Neuronal stem cell (in vitro differentiated cells): ENCODE data around the gene FLII.

Source experiments
- DNase-seq: peaks from one replicate; pipeline ENCODE4 v3.0.0-alpha.2; 2013; ENCODE audit warnings: low spot score
- H2AFZ ChIP-seq: one replicate; pipeline ENCODE4 v1.6.1; 2013; ENCODE audit warnings: mild to moderate bottlenecking, low read length, inconsistent platforms
- H2AK5ac ChIP-seq: 2 replicates; pipeline ENCODE4 v1.6.1; 2013; ENCODE audit warnings: low read depth, mild to moderate bottlenecking, inconsistent platforms, low read length, moderate library complexity, mixed read lengths
- H2BK120ac ChIP-seq: 2 replicates; pipeline ENCODE4 v1.6.1; 2013; ENCODE audit warnings: low read depth, mild to moderate bottlenecking, inconsistent platforms, low read length, moderate library complexity, mixed read lengths
- H2BK12ac ChIP-seq: one replicate; pipeline ENCODE4 v1.6.1; 2013; ENCODE audit warnings: low read length, inconsistent platforms
- H2BK15ac ChIP-seq: 2 replicates; pipeline ENCODE4 v1.6.1; 2013; ENCODE audit warnings: mild to moderate bottlenecking, low read length, inconsistent platforms, mixed read lengths
- H2BK5ac ChIP-seq: one replicate; pipeline ENCODE4 v1.6.1; 2013; ENCODE audit warnings: inconsistent platforms, mild to moderate bottlenecking, low read length, moderate library complexity
- H3K14ac ChIP-seq: one replicate; pipeline ENCODE4 v1.6.1; 2013; ENCODE audit warnings: low read length, inconsistent platforms
- H3K18ac ChIP-seq: 2 replicates; pipeline ENCODE4 v1.6.1; 2013; ENCODE audit warnings: low read length, inconsistent platforms
- H3K23ac ChIP-seq: 2 replicates; pipeline ENCODE4 v1.6.1; 2013; ENCODE audit warnings: low read depth, mild to moderate bottlenecking, mixed read lengths, low read length, inconsistent platforms; ENCODE audit not compliant: poor library complexity
- H3K27ac ChIP-seq: replicated peaks from 3 replicates; pipeline ENCODE4 v1.5.1; 2013; ENCODE audit warnings: low read length, inconsistent platforms
- H3K27me3 ChIP-seq, 3 experiments: 2 replicates each; pipeline ENCODE4 v1.6.1; 2013; ENCODE audit warnings: low read length in 3 of 3, mild to moderate bottlenecking in 2 of 3, inconsistent platforms in 1 of 3, low read depth in 1 of 3, mixed read lengths in 1 of 3, moderate library complexity in 1 of 3; ENCODE audit not compliant: control insufficient read depth in 3 of 3, insufficient read depth in 3 of 3
- H3K36me3 ChIP-seq, 2 donors: replicated peaks in 1 of 2; 2 replicates each; pipeline ENCODE4 v1.6.1; 2013; ENCODE audit warnings: low read length in 2 of 2; ENCODE audit not compliant: control insufficient read depth in 2 of 2, insufficient read depth in 2 of 2
- H3K4ac ChIP-seq: 2 replicates; pipeline ENCODE4 v1.6.1; 2013; ENCODE audit warnings: inconsistent platforms, mild to moderate bottlenecking, low read length, moderate library complexity
- H3K4me1 ChIP-seq, 2 donors: 1 replicate in 1 of 2; 2 replicates in 1 of 2; pipeline ENCODE4 v1.6.1; 2013; ENCODE audit warnings: low read length in 2 of 2, low read depth in 1 of 2; ENCODE audit not compliant: control insufficient read depth in 2 of 2, insufficient read depth in 1 of 2
- H3K4me2 ChIP-seq: one replicate; pipeline ENCODE4 v1.6.1; 2013; ENCODE audit warnings: mild to moderate bottlenecking, low read length, inconsistent platforms; ENCODE audit not compliant: insufficient read depth, poor library complexity, severe bottlenecking
- H3K4me3 ChIP-seq, 2 donors: 2 replicates each; pipeline ENCODE4 v1.5.1; 2013; ENCODE audit warnings: low read length in 2 of 2, mild to moderate bottlenecking in 2 of 2, inconsistent platforms in 1 of 2, moderate library complexity in 1 of 2
- H3K79me1 ChIP-seq: one replicate; pipeline ENCODE4 v1.6.1; 2013; ENCODE audit warnings: low read depth, mild to moderate bottlenecking, inconsistent platforms, low read length, moderate library complexity
- H3K9ac ChIP-seq: one replicate; pipeline ENCODE4 v1.6.1; 2013; ENCODE audit warnings: mild to moderate bottlenecking, low read depth, low read length, inconsistent platforms; ENCODE audit not compliant: poor library complexity
- H3K9me3 ChIP-seq, 2 donors: replicated peaks in 1 of 2; 2 replicates each; pipeline versions ENCODE3 to v1.6.1; 2013; ENCODE audit warnings: low read length in 2 of 2, mild to moderate bottlenecking in 2 of 2, inconsistent platforms in 1 of 2, low read depth in 1 of 2, mixed read lengths in 1 of 2, moderate library complexity in 1 of 2; ENCODE audit not compliant: control insufficient read depth in 2 of 2, insufficient read depth in 1 of 2
- H4K8ac ChIP-seq: one replicate; pipeline ENCODE4 v1.6.1; 2013; ENCODE audit warnings: low read depth, mild to moderate bottlenecking, inconsistent platforms, low read length, moderate library complexity
- H4K91ac ChIP-seq: one replicate; pipeline ENCODE4 v1.6.1; 2013; ENCODE audit warnings: low read length, low read depth, mild to moderate bottlenecking, inconsistent platforms; ENCODE audit not compliant: poor library complexity
- WGBS, 2 donors: extraction: QIAGEN DNeasy Blood & Tissue Kit; methylation state at CpG; one replicate each; pipeline ENCODE4 v1.1.7; 2013; ENCODE audit warnings: missing lambda C conversion rate in 2 of 2, mixed read lengths in 1 of 2; ENCODE audit not compliant: insufficient read length in 2 of 2, insufficient replicate concordance in 1 of 2; ENCODE audit errors: extremely low coverage in 2 of 2; 5-methylcytosine and 5-hydroxymethylcytosine counted together

FLII gene

DNA sequence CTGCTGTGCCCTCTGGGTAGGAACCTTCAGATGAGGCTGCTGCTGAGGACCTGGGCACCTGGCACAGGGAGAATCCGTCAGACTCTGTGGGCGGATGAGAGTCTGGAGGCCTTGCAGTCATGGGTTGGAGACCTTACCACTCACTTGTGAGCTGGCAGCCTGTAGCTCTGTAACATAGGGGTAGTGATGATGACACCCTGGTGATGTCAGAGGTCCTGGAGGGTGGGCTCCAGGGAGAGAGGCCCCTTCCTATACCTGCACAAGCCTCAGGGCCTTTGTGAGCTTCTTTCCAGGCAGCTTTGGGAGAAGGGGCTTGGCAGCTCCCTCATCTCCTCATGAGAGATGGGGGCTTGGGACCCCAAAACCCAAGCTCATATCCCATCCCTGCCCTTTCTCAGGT is 3.6 kb upstream of the FLII start:
- Histone ChIP-seq H3K4ac (no peak overlapping the region), H3K4me3 (no peak overlapping the region), H3K4me2 (no peak overlapping the region), H3K14ac (no peak overlapping the region), H4K91ac (no peak overlapping the region), H3K9me3 (no peaks in the 10 kb centered on the region), H2BK12ac (peak overlapping the region; percentile 10), H3K18ac (no peak overlapping the region), H3K27me3 (peaks cover 0 to 2% (median 0%) of the 10 kb centered on the region in 3 experiments), H3K9ac (no peak overlapping the region), H3K4me1 (peaks cover 12 to 18% of the 10 kb centered on the region in 2 donors), H2BK15ac (no peak overlapping the region), H2BK5ac (no peak overlapping the region), H2BK120ac (no peak overlapping the region), H3K23ac (no peak overlapping the region), H2AFZ (no peak overlapping the region), H3K27ac (no peak overlapping the region), H3K79me1 (peaks cover 7% of the 10 kb centered on the region), H2AK5ac (peak overlapping the region; percentile 88), H3K36me3 (peaks cover 18 to 28% of the 10 kb centered on the region in 2 donors), H4K8ac (no peak overlapping the region)
- WGBS, 2 donors = no CpG with 5 or more reads among the region's 2 CpGs
- no peak for DNase-seq

DNA sequence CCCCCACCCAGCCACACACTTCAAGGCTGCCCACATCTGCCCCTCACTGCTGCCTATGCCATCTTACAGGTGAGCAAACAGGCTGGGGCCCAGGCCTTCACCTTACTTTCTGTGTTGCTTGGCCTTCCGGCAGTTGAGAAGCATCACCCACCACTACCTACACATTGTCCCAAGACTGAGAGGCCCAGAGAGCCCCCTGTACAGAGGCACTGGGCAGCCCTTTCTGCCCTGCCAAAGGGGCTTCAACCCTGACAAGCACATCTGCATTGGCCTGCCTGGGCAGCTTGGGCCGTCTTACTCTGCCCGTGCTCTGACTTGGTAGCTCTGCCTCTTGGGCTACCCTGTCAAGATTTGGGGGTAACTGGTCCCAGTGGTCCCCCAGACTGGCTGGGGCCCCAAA is 3.1 kb upstream of the FLII start:
- Histone ChIP-seq H3K4me3 (peak overlapping the region; percentile 83 to 93), H3K36me3 (peaks cover 19 to 31% of the 10 kb centered on the region in 2 donors), H2BK5ac (peak overlapping the region; percentile 98), H3K27ac (no peak overlapping the region), H3K23ac (peak overlapping the region; percentile 68), H3K18ac (peak overlapping the region; percentile 90), H2AK5ac (peak overlapping the region; percentile 88), H2AFZ (no peak overlapping the region), H4K8ac (no peak overlapping the region), H3K4me2 (peak overlapping the region; percentile 87), H2BK15ac (peak overlapping the region; percentile 69), H2BK12ac (peak overlapping the region; percentile 10), H3K27me3 (peaks cover 0 to 2% (median 0%) of the 10 kb centered on the region in 3 experiments), H3K4me1 (peaks cover 12 to 21% of the 10 kb centered on the region in 2 donors), H3K14ac (no peak overlapping the region), H3K9ac (peak overlapping the region; percentile 92), H3K79me1 (peaks cover 9% of the 10 kb centered on the region), H4K91ac (no peak overlapping the region), H3K9me3 (no peaks in the 10 kb centered on the region), H3K4ac (no peak overlapping the region), H2BK120ac (no peak overlapping the region)
- no CpG with 5 or more reads among the region's 3 CpGs for WGBS, 2 donors
- no peak for DNase-seq

DNA sequence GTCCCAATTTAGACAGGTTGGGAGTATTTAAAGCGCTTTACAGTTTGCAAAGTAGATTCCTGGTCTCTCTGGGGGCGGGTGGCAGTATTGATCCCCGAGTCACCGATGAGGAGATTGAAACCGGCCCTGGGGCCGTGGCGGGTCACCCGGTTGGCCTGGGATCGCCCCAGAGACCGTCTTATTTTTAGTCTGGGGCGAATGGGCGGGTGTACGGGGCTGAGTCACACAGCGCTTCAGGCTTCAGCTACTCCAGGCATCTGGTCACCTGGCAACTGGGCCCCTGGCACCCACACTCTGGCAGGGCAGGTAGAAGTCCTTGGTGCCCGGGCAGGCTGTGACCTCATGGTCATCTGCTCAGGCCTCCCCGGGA is 2.6 kb upstream of the FLII start:
- Histone ChIP-seq H2BK15ac (peak overlapping the region; percentile 69), H2BK12ac (no peak overlapping the region), H3K9me3 (no peaks in the 10 kb centered on the region), H3K27me3 (peaks cover 0 to 2% (median 0%) of the 10 kb centered on the region in 3 experiments), H4K91ac (no peak overlapping the region), H3K4me1 (peaks cover 12 to 21% of the 10 kb centered on the region in 2 donors), H3K4me3 (peak overlapping the region; percentile 83 to 93), H3K36me3 (peaks cover 24 to 36% of the 10 kb centered on the region in 2 donors), H3K9ac (peak overlapping the region; percentile 92), H2AFZ (peak overlapping the region; percentile 98), H2BK5ac (peak overlapping the region; percentile 98), H3K4me2 (peak overlapping the region; percentile 87), H4K8ac (no peak overlapping the region), H3K79me1 (peaks cover 15% of the 10 kb centered on the region), H3K23ac (peak overlapping the region; percentile 68), H2AK5ac (peak overlapping the region; percentile 88), H3K18ac (peak overlapping the region; percentile 90), H3K14ac (peak overlapping the region; percentile 76), H2BK120ac (no peak overlapping the region), H3K4ac (no peak overlapping the region), H3K27ac (peak overlapping the region; percentile 99)
- no CpG with 5 or more reads among the region's 16 CpGs for WGBS, 2 donors
- DNase-seq = no peak

DNA sequence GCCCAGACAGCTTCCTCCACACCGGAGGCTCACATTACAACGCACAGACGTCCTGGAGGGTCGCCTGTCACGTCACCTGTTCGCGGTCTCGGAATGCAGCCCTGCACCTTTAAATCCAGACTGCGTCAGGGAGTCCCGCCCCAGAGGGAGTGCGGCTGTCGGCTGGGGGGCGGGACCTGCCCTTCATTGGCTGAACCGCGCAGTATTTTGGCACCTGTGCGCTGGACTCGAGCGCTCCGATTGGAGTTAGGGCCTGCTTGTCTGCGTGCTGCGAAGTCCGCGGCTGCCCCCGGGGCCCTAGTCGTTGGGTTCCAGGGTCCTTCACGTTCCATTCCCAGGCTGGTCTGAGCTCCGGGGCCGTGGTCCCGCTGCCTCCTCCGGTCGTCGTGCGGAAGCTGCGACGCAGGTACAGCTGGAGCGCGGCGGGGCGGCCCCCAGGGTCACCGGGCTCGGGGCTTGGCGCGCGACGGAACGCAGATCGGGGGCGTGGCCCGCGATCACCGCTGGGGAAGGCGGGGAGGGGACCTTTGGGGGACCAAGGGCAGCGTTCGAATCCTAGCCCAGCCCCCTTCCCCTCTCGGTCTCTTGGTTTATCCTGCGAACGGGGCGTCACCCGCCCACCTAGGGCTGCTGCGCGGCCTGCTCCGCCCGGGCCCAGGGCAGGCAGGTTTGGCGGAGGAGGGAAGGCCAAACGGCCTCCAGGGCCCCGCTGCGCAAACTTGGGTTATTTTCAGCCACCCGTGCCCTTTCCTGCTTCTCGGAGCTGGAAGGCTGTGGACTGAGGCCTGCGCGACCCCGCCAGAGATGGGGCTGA is 2.0 kb upstream of the FLII start, which contains the start of gene MIEF2:
Gene MIEF2, plus strand, starts transcription at position 331 of the 814 bp plus-strand sequence. CDS start 2,059 bp downstream, outside the sequence.
- H2AK5ac ChIP-seq = peak within 1 kb of the TSS; percentile 88
- H3K27me3 ChIP-seq = peaks cover 0 to 2% (median 0%) of the 10 kb centered on the region in 3 experiments
- H4K91ac ChIP-seq = no peak within 1 kb of the TSS
- H2BK5ac ChIP-seq = peak within 1 kb of the TSS; percentile 98
- H2BK12ac ChIP-seq = peak within 1 kb of the TSS; percentile 90
- peak within 1 kb of the TSS; percentile 99 for H3K23ac ChIP-seq
- H3K9me3 ChIP-seq = no peaks in the 10 kb centered on the region
- peak within 1 kb of the TSS; percentile 99 for H2BK15ac ChIP-seq
- peak within 1 kb of the TSS; percentile 99 for H3K27ac ChIP-seq
- H3K79me1 ChIP-seq = peaks cover 17% of the 10 kb centered on the region
- H3K18ac ChIP-seq = peak within 1 kb of the TSS; percentile 100
- DNase-seq = peak; percentile 91
- peak within 1 kb of the TSS; percentile 98 for H2AFZ ChIP-seq
- peak within 1 kb of the TSS; percentile 83 to 93 for H3K4me3 ChIP-seq
- peak within 1 kb of the TSS; percentile 87 for H3K4me2 ChIP-seq
- H3K36me3 ChIP-seq = peaks cover 27 to 41% of the 10 kb centered on the region in 2 donors
- H3K14ac ChIP-seq = peak within 1 kb of the TSS; percentile 97
- H2BK120ac ChIP-seq = peak within 1 kb of the TSS; percentile 72
- peaks cover 12 to 21% of the 10 kb centered on the region in 2 donors for H3K4me1 ChIP-seq
- H4K8ac ChIP-seq = peak within 1 kb of the TSS; percentile 89
- no CpG with 5 or more reads among the region's 72 CpGs for WGBS, 2 donors
- peak within 1 kb of the TSS; percentile 92 for H3K9ac ChIP-seq
- H3K4ac ChIP-seq = no peak within 1 kb of the TSS
